WTC11 (cell line): Measurements from ENCODE around the gene PRKAR1B.

Source experiments
- CREB1 ChIP-seq: sonication (generic); formaldehyde crosslinking; IDR thresholded peaks from 2 replicates; pipeline ENCODE4 v1.8.0; 2023; ENCODE audit warnings: mild to moderate bottlenecking, missing genetic modification reagents
- CTCF ChIP-seq: fragments of 200-600 bp; IDR thresholded peaks from 2 replicates; pipeline ENCODE4 v1.8.0; 2022; ENCODE audit warnings: antibody characterized with exemption
- FOXJ3 ChIP-seq: sonication (generic); formaldehyde crosslinking; IDR thresholded peaks from 2 replicates; pipeline ENCODE4 v1.9.0; 2021; ENCODE audit warnings: missing genetic modification reagents, mild to moderate bottlenecking, borderline replicate concordance
- JAZF1 ChIP-seq: fragments of 250-450 bp; sonication (Bioruptor Pico); IDR thresholded peaks from 2 replicates; pipeline ENCODE4 v1.9.0; 2021; ENCODE audit warnings: moderate library complexity, mild to moderate bottlenecking, inconsistent platforms
- NR2C2 ChIP-seq: sonication (generic); formaldehyde crosslinking; IDR thresholded peaks from 2 replicates; pipeline ENCODE4 v1.8.0; 2022; ENCODE audit warnings: mild to moderate bottlenecking, missing genetic modification reagents
- STAT6 ChIP-seq: sonication (generic); formaldehyde crosslinking; conservative IDR thresholded peaks from 2 replicates; pipeline ENCODE4 v1.8.1; 2023; ENCODE audit warnings: mild to moderate bottlenecking, low read depth, missing genetic modification reagents, moderate library complexity
- USF2 ChIP-seq: sonication (generic); formaldehyde crosslinking; IDR thresholded peaks from 2 replicates; pipeline ENCODE4 v1.8.1; 2023; ENCODE audit warnings: mild to moderate bottlenecking, missing genetic modification reagents, moderate library complexity
- ZMAT4 ChIP-seq: fragments of 250-450 bp; sonication (Bioruptor Pico); IDR thresholded peaks from 2 replicates; pipeline ENCODE4 v1.9.0; 2021; ENCODE audit warnings: mild to moderate bottlenecking
- ZNF121 ChIP-seq: sonication (generic); formaldehyde crosslinking; IDR thresholded peaks from 2 replicates; pipeline ENCODE4 v1.8.0; 2023; ENCODE audit warnings: missing genetic modification reagents
- ZSCAN18 ChIP-seq: fragments of 250-450 bp; sonication (Bioruptor Pico); IDR thresholded peaks from 2 replicates; pipeline ENCODE4 v2.1.2; 2022; ENCODE audit warnings: mild to moderate bottlenecking, moderate library complexity

- TF ChIP-seq ZNF121 (CRISPR knock-in tag) (no peak), STAT6 (CRISPR knock-in tag) (no peak), USF2 (CRISPR knock-in tag) (no peak), FOXJ3 (no peak), JAZF1 (CRISPR knock-in tag) (no peak), CREB1 (CRISPR knock-in tag) (no peak), ZMAT4 (CRISPR knock-in tag) (no peak), NR2C2 (CRISPR knock-in tag) (no peak), CTCF (no peak), ZSCAN18 (CRISPR knock-in tag) (no peak)
Measured at GRCh38 chr7:555551-556160, 171.4 kb downstream of the PRKAR1B start.
